Pancreas (tissue), 10 donors: Measurements from ENCODE around the gene SLC22A3. TPM values are rescaled to one million over a fixed set of nuclear protein-coding genes. Genes with fewer than 3 reads are reported as not detected.
A peak's percentile ranks its signal among the peaks of the same experiment; 100 is the strongest.
"Not testable (repeated sequence)": the region's sequence is repeated elsewhere in the genome, so short reads cannot be mapped to it uniquely, and the experiment has no call there.

Experiments used
- ATAC-seq, 4 donors: fragments of 200-7000 bp; cut with Tn5 transposase; one replicate each; pipeline versions ENCODE4 v1.8.0 to v1.9.1; 2020; ENCODE audit warnings: mild to moderate bottlenecking in 4 of 4, moderate library complexity in 4 of 4
- DNase-seq, 6 donors: peaks; one replicate each; pipeline ENCODE4 v3.0.0-alpha.2; 2020
- FAIRE-seq: peaks from 2 replicates; lab custom pipeline; 2012; peaks lifted over from hg19 to GRCh38; lab: Jason Lieb, UNC
- H3K27ac ChIP-seq, 4 donors: fragments of 200-600 bp; sonication (generic); 1 replicate in 3 of 4; 2 replicates in 1 of 4; pipeline versions ENCODE4 v1.5.0 to v1.8.0; 2020
- H3K27me3 ChIP-seq, 4 donors: fragments of 200-600 bp; one replicate each; pipeline ENCODE4 v1.8.0; 2021
- H3K36me3 ChIP-seq, 3 donors: fragments of 200-600 bp; sonication (generic) in 1 of 3; one replicate each; pipeline versions ENCODE4 v1.5.0 to v1.8.0; 2020 to 2021
- H3K4me1 ChIP-seq, 3 donors: fragments of 200-600 bp; one replicate each; pipeline ENCODE4 v1.8.0; 2021
- H3K4me3 ChIP-seq, 4 donors: fragments of 200-600 bp; sonication (generic) in 2 of 4; one replicate each; pipeline versions ENCODE4 v1.5.0 to v1.8.0; 2020 to 2021
- H3K9me3 ChIP-seq, 4 donors: fragments of 200-600 bp; one replicate each; pipeline ENCODE4 v1.8.0; 2021
- WGBS, 2 donors: extraction: QIAGEN DNeasy Blood & Tissue Kit; methylation state at CpG; one replicate each; pipeline ENCODE4 v1.1.7; 2013; 5-methylcytosine and 5-hydroxymethylcytosine counted together
- intact Hi-C, 3 donors: fragments of 100-400 bp; cut with DNase I; formaldehyde crosslinking; loops; one replicate each; pipeline versions ENCODE4 v1.11.1 to v1.14.2; 2022
- polyA plus RNA-seq, 2 donors: library from polyadenylated mRNA; stranded (reverse); fragments of 200-250 nt; gene quantifications; one replicate each; pipeline ENCODE4 v1.2.3, GENCODE V29; 2013
- total RNA-seq, 6 donors: library from RNA; stranded (reverse); fragmentation: NEBNext Ultra II Directional in 4 of 6; extraction: Animal tissue kit (Norgen Biotek cat#: 25700) in 4 of 6; gene quantifications; one replicate each; pipeline versions ENCODE4 v1.2.1 to v1.2.4, GENCODE V29; 2021 to 2023
- TF ChIP-seq, protein P1 (sequence below), 4 donors: fragments of 200-600 bp; sonication (generic) in 3 of 4; IDR thresholded peaks; one replicate each; pipeline versions ENCODE4 v1.5.0 to v1.8.0; 2021; ENCODE audit warnings: antibody characterized with exemption in 4 of 4
- donor health status: healthy with polysubstance abuse.
- donor health status: DM: no; HTN: no; CAD: no; lungs with moderate emphysema.
- donor health status: DM: no; HTN: no; CAD: no.
- donor health status: control.
- donor health status: control.
- donor health status: Bipolar disorder and iron deficiency.
- donor health status: DM: yes; HTN: yes; CAD: no.
- donor health status: DM: no; HTN: no; CAD: no.
- donor health status: DM: no; HTN: no; CAD: no.
- donor health status: DM: yes; HTN: yes; CAD: no.

SLC22A3 gene
- total and polyA plus RNA-seq, 8 donors = 0.04 to 5.3 (median 0.41) TPM

DNA sequence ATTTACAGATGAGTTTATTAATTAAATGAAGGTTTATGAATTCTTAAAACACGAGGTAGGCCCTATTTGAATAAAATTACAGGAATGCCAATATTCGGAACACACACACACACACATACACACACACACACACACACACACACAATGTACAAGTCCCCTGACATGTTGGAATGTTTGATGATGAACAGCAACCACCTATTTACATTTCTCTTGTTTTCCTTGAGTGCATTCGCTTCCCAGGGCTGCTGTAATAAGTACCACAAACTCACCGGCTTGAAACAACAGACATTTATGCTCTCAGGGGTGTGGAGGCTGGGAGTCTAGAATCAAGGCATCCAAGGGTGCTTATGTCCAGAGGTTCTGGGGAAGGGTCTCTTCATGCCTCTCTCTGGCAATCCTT is 90.3 kb downstream of the SLC22A3 start:
- intact Hi-C loops = no loop called here
- FAIRE-seq (no peak), ATAC-seq (no peak), DNase-seq (no peak)
- Histone ChIP-seq H3K36me3 (no peaks in the 10 kb centered on the region), H3K4me3 (no peak overlapping the region), H3K27ac (no peak overlapping the region), H3K9me3 (no peaks in the 10 kb centered on the region), H3K27me3 (no peaks in the 10 kb centered on the region), H3K4me1 (no peaks in the 10 kb centered on the region)
- whole genome bisulfite sequencing, 2 donors = 60 to 61% methylated on average over 4 of the region's 4 CpGs
- TF ChIP-seq, protein P1, sequence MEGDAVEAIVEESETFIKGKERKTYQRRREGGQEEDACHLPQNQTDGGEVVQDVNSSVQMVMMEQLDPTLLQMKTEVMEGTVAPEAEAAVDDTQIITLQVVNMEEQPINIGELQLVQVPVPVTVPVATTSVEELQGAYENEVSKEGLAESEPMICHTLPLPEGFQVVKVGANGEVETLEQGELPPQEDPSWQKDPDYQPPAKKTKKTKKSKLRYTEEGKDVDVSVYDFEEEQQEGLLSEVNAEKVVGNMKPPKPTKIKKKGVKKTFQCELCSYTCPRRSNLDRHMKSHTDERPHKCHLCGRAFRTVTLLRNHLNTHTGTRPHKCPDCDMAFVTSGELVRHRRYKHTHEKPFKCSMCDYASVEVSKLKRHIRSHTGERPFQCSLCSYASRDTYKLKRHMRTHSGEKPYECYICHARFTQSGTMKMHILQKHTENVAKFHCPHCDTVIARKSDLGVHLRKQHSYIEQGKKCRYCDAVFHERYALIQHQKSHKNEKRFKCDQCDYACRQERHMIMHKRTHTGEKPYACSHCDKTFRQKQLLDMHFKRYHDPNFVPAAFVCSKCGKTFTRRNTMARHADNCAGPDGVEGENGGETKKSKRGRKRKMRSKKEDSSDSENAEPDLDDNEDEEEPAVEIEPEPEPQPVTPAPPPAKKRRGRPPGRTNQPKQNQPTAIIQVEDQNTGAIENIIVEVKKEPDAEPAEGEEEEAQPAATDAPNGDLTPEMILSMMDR (IDR thresholded peaks at IDR 0.05) = no peak

GRCh38 chr6:160439751-160440150 is 91.6 kb downstream of the SLC22A3 start:
- DNase-seq = no peak
- no peak for ATAC-seq
- H3K4me1 ChIP-seq = no peaks in the 10 kb centered on the region
- FAIRE-seq = no peak
- H3K36me3 ChIP-seq = no peaks in the 10 kb centered on the region
- WGBS, 2 donors = 53 to 64% methylated on average over 5 of the region's 5 CpGs
- TF ChIP-seq, protein P1 (IDR thresholded peaks at IDR 0.05) = no peak
- H3K27me3 ChIP-seq = no peaks in the 10 kb centered on the region
- no peak overlapping the region for H3K27ac ChIP-seq
- no peak overlapping the region for H3K4me3 ChIP-seq
- intact Hi-C loops = no loop called here
- no peaks in the 10 kb centered on the region for H3K9me3 ChIP-seq

GRCh38 chr6:160442151-160442550 is 94.0 kb downstream of the SLC22A3 start:
- no peaks in the 10 kb centered on the region for H3K27me3 ChIP-seq
- TF ChIP-seq, protein P1 (IDR thresholded peaks at IDR 0.05) = no peak
- H3K36me3 ChIP-seq = no peaks in the 10 kb centered on the region
- intact Hi-C loops = no loop called here
- H3K9me3 ChIP-seq = no peaks in the 10 kb centered on the region
- FAIRE-seq (no peak), ATAC-seq (peak in 2 of 4 donors; percentile 53 to 54), DNase-seq (peak in 1 of 6 donors; percentile 49)
- no peaks in the 10 kb centered on the region for H3K4me1 ChIP-seq
- no peak overlapping the region for H3K4me3 ChIP-seq
- no peak overlapping the region for H3K27ac ChIP-seq
- WGBS, 2 donors = 42 to 51% methylated on average over 5 of the region's 5 CpGs

GRCh38 chr6:160445130-160445529 is 97.0 kb downstream of the SLC22A3 start:
- no peak for FAIRE-seq
- Histone ChIP-seq H3K36me3 (no peaks in the 10 kb centered on the region), H3K9me3 (no peaks in the 10 kb centered on the region), H3K4me3 (no peak overlapping the region), H3K4me1 (no peaks in the 10 kb centered on the region), H3K27me3 (no peaks in the 10 kb centered on the region), H3K27ac (no peak overlapping the region)
- 80 to 87% methylated on average over 2 of the region's 2 CpGs for WGBS, 2 donors
- intact Hi-C loops = loop anchor here in 1 of 3 donors (5.0 kb wide), 1 partner anchor 303 kb away; no protein-coding TSS in a partner anchor
- TF ChIP-seq, protein P1 (IDR thresholded peaks at IDR 0.05) = no peak
- no peak for ATAC-seq
- no peak for DNase-seq

GRCh38 chr6:160447350-160447749 is 99.2 kb downstream of the SLC22A3 start:
- TF ChIP-seq, protein P1 (IDR thresholded peaks at IDR 0.05) = no peak
- Histone ChIP-seq H3K9me3 (no peaks in the 10 kb centered on the region), H3K4me1 (no peaks in the 10 kb centered on the region), H3K36me3 (no peaks in the 10 kb centered on the region), H3K27ac (no peak overlapping the region), H3K27me3 (no peaks in the 10 kb centered on the region), H3K4me3 (no peak overlapping the region)
- WGBS, 2 donors = 86 to 92% methylated on average over 4 of the region's 4 CpGs
- intact Hi-C loops = loop anchor here in 1 of 3 donors (5.0 kb wide), 1 partner anchor 305 kb away; no protein-coding TSS in a partner anchor
- FAIRE-seq = no peak
- no peak for DNase-seq
- no peak for ATAC-seq

- not testable (repeated sequence) for H3K4me3 ChIP-seq, ATAC-seq, H3K4me1 ChIP-seq, DNase-seq, H3K27ac ChIP-seq, H3K27me3 ChIP-seq, H3K9me3 ChIP-seq, FAIRE-seq, H3K36me3 ChIP-seq
- 93 to 95% methylated on average over 4 of the region's 4 CpGs for WGBS, 2 donors
- intact Hi-C loops = loop anchor here in 2 of 3 donors (5.0 to 10.0 kb wide), 3 partner anchors 307 to 585 kb away; no protein-coding TSS in a partner anchor
These were observed 101.6 kb downstream of the SLC22A3 start for GRCh38 chr6:160449787-160450186.
